ENCODE results near the gene ADAMTS6.

ADAMTS6 gene

DNA sequence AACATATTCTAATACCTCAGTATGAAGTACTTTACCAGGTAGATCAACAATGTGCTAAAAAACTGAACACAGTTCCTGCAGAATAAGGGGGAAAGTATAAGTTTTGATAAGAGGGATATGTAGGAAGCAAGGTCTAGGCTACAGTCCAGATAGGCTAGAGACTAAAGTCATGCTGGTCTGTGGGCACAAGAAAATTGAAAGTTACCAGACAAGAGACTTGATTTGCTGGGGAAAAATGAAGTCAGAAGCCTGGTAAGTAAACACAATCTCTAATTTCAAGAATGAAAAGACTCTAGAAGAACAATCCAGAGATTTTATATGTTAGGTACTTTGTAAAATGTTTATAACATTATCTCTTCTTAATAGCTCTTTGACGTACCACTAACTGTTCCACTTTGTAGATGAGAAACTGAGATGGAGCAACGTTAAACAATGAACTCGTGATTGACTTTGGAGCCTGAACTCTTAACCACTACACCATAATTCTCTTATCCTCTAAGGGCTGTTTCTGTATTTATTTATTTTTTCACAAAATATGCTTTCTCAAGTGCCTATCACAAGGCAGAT is 19.5 kb downstream of the ADAMTS6 start:
- Histone ChIP-seq H2BK120ac (ENCODE audit: low read depth, low read length) (no peak overlapping the region), H3K9ac (ENCODE audit: low read length) (no peak overlapping the region), H3K4ac (ENCODE audit: low read depth, low read length) (no peak overlapping the region), H3K79me2 (ENCODE audit: control insufficient read depth, insufficient read depth, low read length) (no peaks in the 10 kb centered on the region), H4K5ac (ENCODE audit: low read length) (no peak overlapping the region), H2BK5ac (ENCODE audit: low read length) (no peak overlapping the region), H3K4me2 (ENCODE audit: low read length) (no peak overlapping the region), H3K56ac (ENCODE audit: low read length) (no peak overlapping the region), H3K79me1 (ENCODE audit: low read length) (no peaks in the 10 kb centered on the region), H3K18ac (ENCODE audit: low read length) (no peak overlapping the region), H4K8ac (ENCODE audit: low read depth, low read length) (no peak overlapping the region), H2BK15ac (replicated peaks; ENCODE audit: low read depth) (no peak overlapping the region), H3K4me3 (ENCODE audit: low read length) (no peak overlapping the region), H3K4me1 (ENCODE audit: control insufficient read depth, low read depth, low read length) (no peaks in the 10 kb centered on the region), H3K23ac (ENCODE audit: low read length) (no peak overlapping the region), H3K27ac (ENCODE audit: low read depth, low read length) (no peak overlapping the region), H3K27me3 (ENCODE audit: insufficient read depth, low read length, poor library complexity) (no peaks in the 10 kb centered on the region), H2AK5ac (ENCODE audit: low read length) (no peak overlapping the region), H3K36me3 (ENCODE audit: control insufficient read depth, insufficient read depth, low read length) (no peaks in the 10 kb centered on the region)
- DNase-seq: no peak
- no CpG with 5 or more reads among the region's 3 CpGs for WGBS (ENCODE audit: extremely low coverage, insufficient coverage, low lambda C conversion rate)

DNA sequence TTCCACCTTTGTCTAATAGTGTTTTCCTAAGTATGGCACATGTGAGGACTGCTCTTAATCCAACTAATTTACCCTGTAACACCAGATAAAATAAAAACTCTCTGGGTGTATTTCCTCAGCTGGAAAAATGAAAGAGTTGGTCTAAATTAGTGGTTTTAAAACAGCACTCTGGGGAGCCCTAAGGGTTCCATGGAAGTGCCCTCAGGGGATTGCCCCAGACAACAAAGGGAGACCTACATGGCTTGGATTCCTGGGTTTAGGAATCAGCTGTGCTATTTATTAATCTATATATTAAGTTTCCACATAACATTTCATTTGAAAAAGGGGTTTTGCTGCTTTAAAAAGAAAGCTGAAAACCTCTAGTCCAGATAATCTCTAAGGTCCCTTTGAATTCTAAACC is 20.2 kb downstream of the ADAMTS6 start:
- H3K79me1 ChIP-seq (ENCODE audit: low read length): no peaks in the 10 kb centered on the region
- H4K5ac ChIP-seq (ENCODE audit: low read length): no peak overlapping the region
- H3K18ac ChIP-seq (ENCODE audit: low read length): no peak overlapping the region
- H3K23ac ChIP-seq (ENCODE audit: low read length): no peak overlapping the region
- no peak for DNase-seq
- H2BK120ac ChIP-seq (ENCODE audit: low read depth, low read length): no peak overlapping the region
- H3K56ac ChIP-seq (ENCODE audit: low read length): no peak overlapping the region
- H3K4me2 ChIP-seq (ENCODE audit: low read length): no peak overlapping the region
- no peak overlapping the region for H3K9ac ChIP-seq (ENCODE audit: low read length)
- no peak overlapping the region for H2BK5ac ChIP-seq (ENCODE audit: low read length)
- no peaks in the 10 kb centered on the region for H3K36me3 ChIP-seq (ENCODE audit: control insufficient read depth, insufficient read depth, low read length)
- no peaks in the 10 kb centered on the region for H3K4me1 ChIP-seq (ENCODE audit: control insufficient read depth, low read depth, low read length)
- H3K27ac ChIP-seq (ENCODE audit: low read depth, low read length): no peak overlapping the region
- no peak overlapping the region for H2AK5ac ChIP-seq (ENCODE audit: low read length)
- H2BK15ac ChIP-seq (replicated peaks; ENCODE audit: low read depth): no peak overlapping the region
- no peak overlapping the region for H3K4me3 ChIP-seq (ENCODE audit: low read length)
- H3K79me2 ChIP-seq (ENCODE audit: control insufficient read depth, insufficient read depth, low read length): no peaks in the 10 kb centered on the region
- no peak overlapping the region for H4K8ac ChIP-seq (ENCODE audit: low read depth, low read length)
- H3K4ac ChIP-seq (ENCODE audit: low read depth, low read length): no peak overlapping the region
- H3K27me3 ChIP-seq (ENCODE audit: insufficient read depth, low read length, poor library complexity): no peaks in the 10 kb centered on the region

GRCh38 chr5:65459995-65460394 is 21.7 kb downstream of the ADAMTS6 start:
- H3K4me3 ChIP-seq (ENCODE audit: low read length): no peak overlapping the region
- no peaks in the 10 kb centered on the region for H3K79me2 ChIP-seq (ENCODE audit: control insufficient read depth, insufficient read depth, low read length)
- no peak overlapping the region for H3K4me2 ChIP-seq (ENCODE audit: low read length)
- no peak overlapping the region for H4K5ac ChIP-seq (ENCODE audit: low read length)
- H2BK120ac ChIP-seq (ENCODE audit: low read depth, low read length): no peak overlapping the region
- H3K23ac ChIP-seq (ENCODE audit: low read length): no peak overlapping the region
- H3K18ac ChIP-seq (ENCODE audit: low read length): no peak overlapping the region
- no peak for DNase-seq
- H3K27ac ChIP-seq (ENCODE audit: low read depth, low read length): no peak overlapping the region
- no CpG with 5 or more reads among the region's 4 CpGs for WGBS (ENCODE audit: extremely low coverage, insufficient coverage, low lambda C conversion rate)
- no peak overlapping the region for H4K8ac ChIP-seq (ENCODE audit: low read depth, low read length)
- no peak overlapping the region for H3K56ac ChIP-seq (ENCODE audit: low read length)
- H3K79me1 ChIP-seq (ENCODE audit: low read length): no peaks in the 10 kb centered on the region
- no peak overlapping the region for H2AK5ac ChIP-seq (ENCODE audit: low read length)
- H3K9ac ChIP-seq (ENCODE audit: low read length): no peak overlapping the region
- H3K4me1 ChIP-seq (ENCODE audit: control insufficient read depth, low read depth, low read length): no peaks in the 10 kb centered on the region
- no peak overlapping the region for H3K4ac ChIP-seq (ENCODE audit: low read depth, low read length)
- H2BK5ac ChIP-seq (ENCODE audit: low read length): no peak overlapping the region
- no peak overlapping the region for H2BK15ac ChIP-seq (replicated peaks; ENCODE audit: low read depth)
- H3K27me3 ChIP-seq (ENCODE audit: insufficient read depth, low read length, poor library complexity): no peaks in the 10 kb centered on the region
- no peaks in the 10 kb centered on the region for H3K36me3 ChIP-seq (ENCODE audit: control insufficient read depth, insufficient read depth, low read length)

DNA sequence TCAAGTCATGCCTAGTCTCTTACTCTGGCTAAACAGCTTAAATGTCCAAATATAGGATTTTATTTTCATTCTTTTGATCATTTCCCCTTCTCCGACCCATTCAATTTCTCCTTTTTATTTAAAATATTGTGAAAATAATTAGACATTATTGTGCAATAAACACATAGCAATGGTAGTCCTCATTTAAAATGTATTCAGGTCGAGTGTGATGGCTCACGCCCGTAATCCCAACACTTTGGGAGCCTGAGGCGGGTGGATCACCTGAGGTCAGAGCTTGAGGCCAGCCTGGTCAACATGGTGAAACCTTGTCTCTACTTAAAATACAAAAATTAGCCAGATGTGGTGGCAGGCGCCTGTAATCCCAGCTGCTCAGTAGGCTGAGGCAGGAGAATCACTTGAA is 26.7 kb downstream of the ADAMTS6 start:
- no peak for DNase-seq
- Histone ChIP-seq H3K18ac (ENCODE audit: low read length) (no peak overlapping the region), H3K27me3 (ENCODE audit: insufficient read depth, low read length, poor library complexity) (no peaks in the 10 kb centered on the region), H3K56ac (ENCODE audit: low read length) (no peak overlapping the region), H3K79me2 (ENCODE audit: control insufficient read depth, insufficient read depth, low read length) (no peaks in the 10 kb centered on the region), H3K23ac (ENCODE audit: low read length) (no peak overlapping the region), H3K36me3 (ENCODE audit: control insufficient read depth, insufficient read depth, low read length) (no peaks in the 10 kb centered on the region), H3K79me1 (ENCODE audit: low read length) (no peaks in the 10 kb centered on the region), H2BK15ac (replicated peaks; ENCODE audit: low read depth) (no peak overlapping the region), H2BK5ac (ENCODE audit: low read length) (no peak overlapping the region), H4K5ac (ENCODE audit: low read length) (no peak overlapping the region), H3K4ac (ENCODE audit: low read depth, low read length) (no peak overlapping the region), H2AK5ac (ENCODE audit: low read length) (no peak overlapping the region), H3K4me3 (ENCODE audit: low read length) (no peak overlapping the region), H2BK120ac (ENCODE audit: low read depth, low read length) (no peak overlapping the region), H3K9ac (ENCODE audit: low read length) (no peak overlapping the region), H4K8ac (ENCODE audit: low read depth, low read length) (no peak overlapping the region), H3K27ac (ENCODE audit: low read depth, low read length) (no peak overlapping the region), H3K4me2 (ENCODE audit: low read length) (no peak overlapping the region), H3K4me1 (ENCODE audit: control insufficient read depth, low read depth, low read length) (no peaks in the 10 kb centered on the region)
- whole genome bisulfite sequencing (ENCODE audit: extremely low coverage, insufficient coverage, low lambda C conversion rate): 100% methylated on average over 1 of the region's 6 CpGs

GRCh38 chr5:65451436-65451835 is 30.3 kb downstream of the ADAMTS6 start:
- no peaks in the 10 kb centered on the region for H3K36me3 ChIP-seq (ENCODE audit: control insufficient read depth, insufficient read depth, low read length)
- H4K5ac ChIP-seq (ENCODE audit: low read length): no peak overlapping the region
- H3K79me2 ChIP-seq (ENCODE audit: control insufficient read depth, insufficient read depth, low read length): no peaks in the 10 kb centered on the region
- no peak overlapping the region for H3K18ac ChIP-seq (ENCODE audit: low read length)
- no peak overlapping the region for H3K4me3 ChIP-seq (ENCODE audit: low read length)
- no peak for DNase-seq
- H2BK120ac ChIP-seq (ENCODE audit: low read depth, low read length): no peak overlapping the region
- H3K56ac ChIP-seq (ENCODE audit: low read length): no peak overlapping the region
- H2AK5ac ChIP-seq (ENCODE audit: low read length): no peak overlapping the region
- no peak overlapping the region for H3K4ac ChIP-seq (ENCODE audit: low read depth, low read length)
- H3K27ac ChIP-seq (ENCODE audit: low read depth, low read length): no peak overlapping the region
- no peak overlapping the region for H3K9ac ChIP-seq (ENCODE audit: low read length)
- no CpG with 5 or more reads among the region's 2 CpGs for WGBS (ENCODE audit: extremely low coverage, insufficient coverage, low lambda C conversion rate)
- H3K4me2 ChIP-seq (ENCODE audit: low read length): no peak overlapping the region
- no peaks in the 10 kb centered on the region for H3K27me3 ChIP-seq (ENCODE audit: insufficient read depth, low read length, poor library complexity)
- no peaks in the 10 kb centered on the region for H3K79me1 ChIP-seq (ENCODE audit: low read length)
- H2BK5ac ChIP-seq (ENCODE audit: low read length): no peak overlapping the region
- H3K23ac ChIP-seq (ENCODE audit: low read length): no peak overlapping the region
- no peaks in the 10 kb centered on the region for H3K4me1 ChIP-seq (ENCODE audit: control insufficient read depth, low read depth, low read length)
- no peak overlapping the region for H4K8ac ChIP-seq (ENCODE audit: low read depth, low read length)
- no peak overlapping the region for H2BK15ac ChIP-seq (replicated peaks; ENCODE audit: low read depth)

DNA sequence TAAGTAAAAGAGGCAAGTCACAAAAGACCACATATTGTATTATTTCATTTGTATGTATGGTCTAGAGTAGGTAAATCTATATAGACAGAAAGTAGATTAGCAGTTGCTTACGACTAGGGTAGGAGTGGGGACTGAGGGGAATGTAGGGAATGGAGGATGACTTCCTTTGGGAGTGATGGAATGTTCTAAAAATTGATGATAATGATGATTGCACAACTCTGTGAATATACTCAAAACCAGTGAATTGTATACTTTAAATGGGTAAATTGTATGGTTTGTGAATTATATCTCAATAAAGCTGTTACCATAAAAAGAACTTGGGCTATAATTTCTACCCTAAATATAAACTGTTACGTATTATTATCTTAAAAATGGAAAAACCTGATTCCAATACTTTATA is 35.0 kb downstream of the ADAMTS6 start:
- Histone ChIP-seq H3K4me2 (ENCODE audit: low read length) (no peak overlapping the region), H2BK120ac (ENCODE audit: low read depth, low read length) (no peak overlapping the region), H3K27me3 (ENCODE audit: insufficient read depth, low read length, poor library complexity) (no peaks in the 10 kb centered on the region), H2BK15ac (replicated peaks; ENCODE audit: low read depth) (no peak overlapping the region), H2BK5ac (ENCODE audit: low read length) (no peak overlapping the region), H3K79me2 (ENCODE audit: control insufficient read depth, insufficient read depth, low read length) (no peaks in the 10 kb centered on the region), H3K4me1 (ENCODE audit: control insufficient read depth, low read depth, low read length) (no peaks in the 10 kb centered on the region), H3K36me3 (ENCODE audit: control insufficient read depth, insufficient read depth, low read length) (no peaks in the 10 kb centered on the region), H3K23ac (ENCODE audit: low read length) (no peak overlapping the region), H3K27ac (ENCODE audit: low read depth, low read length) (no peak overlapping the region), H4K5ac (ENCODE audit: low read length) (no peak overlapping the region), H4K8ac (ENCODE audit: low read depth, low read length) (no peak overlapping the region), H3K18ac (ENCODE audit: low read length) (no peak overlapping the region), H3K4ac (ENCODE audit: low read depth, low read length) (no peak overlapping the region), H3K79me1 (ENCODE audit: low read length) (no peaks in the 10 kb centered on the region), H3K56ac (ENCODE audit: low read length) (no peak overlapping the region), H3K9ac (ENCODE audit: low read length) (no peak overlapping the region), H3K4me3 (ENCODE audit: low read length) (no peak overlapping the region), H2AK5ac (ENCODE audit: low read length) (no peak overlapping the region)
- no peak for DNase-seq
- WGBS (ENCODE audit: extremely low coverage, insufficient coverage, low lambda C conversion rate): no CpG with 5 or more reads among the region's 2 CpGs
